ENCODE results near the gene SHISA2.

Gene SHISA2

GRCh38 chr13:26061256-26061655, 9.4 kb upstream of the SHISA2 start:
- no peak overlapping the region for H2AFZ ChIP-seq (ENCODE audit: low read depth, low read length, severe bottlenecking)
- H3K27me3 ChIP-seq (ENCODE audit: low read length) = no peaks in the 10 kb centered on the region
- no peaks in the 10 kb centered on the region for H4K20me1 ChIP-seq (ENCODE audit: low read depth, low read length)
- no peaks in the 10 kb centered on the region for H3K36me3 ChIP-seq (ENCODE audit: low read length)
- no peak overlapping the region for H3K27ac ChIP-seq (ENCODE audit: low read depth, low read length)
- H3F3A ChIP-seq (ENCODE audit: insufficient read depth) = no peaks in the 10 kb centered on the region
- H3K4me2 ChIP-seq (ENCODE audit: low read depth, low read length, poor library complexity, severe bottlenecking) = no peak overlapping the region
- TF ChIP-seq EZH2phosphoT487 (conservative IDR thresholded peaks at IDR 0.05; ENCODE audit: low read length) (no peak), CTCF (IDR thresholded peaks at IDR 0.05; ENCODE audit: insufficient read depth, low read length, poor library complexity, severe bottlenecking) (no peak)
- no peak overlapping the region for H3K9ac ChIP-seq (ENCODE audit: low read length)
- no peaks in the 10 kb centered on the region for H3K79me2 ChIP-seq (ENCODE audit: insufficient read depth, low read length)
- no peaks in the 10 kb centered on the region for H3K9me3 ChIP-seq (ENCODE audit: insufficient read depth, low read length)
- no peak overlapping the region for H3K4me3 ChIP-seq (ENCODE audit: insufficient read depth, low read length, poor library complexity, severe bottlenecking)
- no peaks in the 10 kb centered on the region for H3K9me2 ChIP-seq (replicated peaks; ENCODE audit: insufficient read depth, low read length)

DNA sequence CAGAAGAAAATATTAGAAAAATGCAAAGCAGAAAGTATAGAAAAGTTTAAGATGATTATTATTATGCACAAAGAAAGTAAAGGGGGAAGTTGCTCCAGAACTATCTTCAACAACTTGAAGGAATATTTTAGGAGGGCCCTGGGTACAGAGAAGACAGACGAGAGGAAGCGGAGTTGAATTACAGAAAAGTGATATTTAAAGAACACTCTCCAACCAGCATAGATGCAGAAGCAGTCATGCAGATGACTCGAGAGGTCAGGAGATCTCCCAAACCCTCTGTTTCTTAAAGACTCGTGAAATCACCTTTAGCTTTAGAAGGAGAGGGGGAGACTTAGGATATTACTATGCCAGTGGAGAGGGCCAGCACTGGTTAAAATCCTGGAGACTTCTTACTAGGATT, 8.5 kb upstream of the SHISA2 start:
- Histone ChIP-seq H3K27ac (ENCODE audit: low read depth, low read length) (no peak overlapping the region), H4K20me1 (ENCODE audit: low read depth, low read length) (no peaks in the 10 kb centered on the region), H3K4me2 (ENCODE audit: low read depth, low read length, poor library complexity, severe bottlenecking) (no peak overlapping the region), H3K36me3 (ENCODE audit: low read length) (no peaks in the 10 kb centered on the region), H3K79me2 (ENCODE audit: insufficient read depth, low read length) (no peaks in the 10 kb centered on the region), H3K9ac (ENCODE audit: low read length) (no peak overlapping the region), H2AFZ (ENCODE audit: low read depth, low read length, severe bottlenecking) (no peak overlapping the region), H3K27me3 (ENCODE audit: low read length) (no peaks in the 10 kb centered on the region), H3K9me2 (replicated peaks; ENCODE audit: insufficient read depth, low read length) (no peaks in the 10 kb centered on the region), H3K9me3 (ENCODE audit: insufficient read depth, low read length) (no peaks in the 10 kb centered on the region), H3K4me3 (ENCODE audit: insufficient read depth, low read length, poor library complexity, severe bottlenecking) (no peak overlapping the region), H3F3A (ENCODE audit: insufficient read depth) (no peaks in the 10 kb centered on the region)
- TF ChIP-seq CTCF (IDR thresholded peaks at IDR 0.05; ENCODE audit: insufficient read depth, low read length, poor library complexity, severe bottlenecking) (no peak), EZH2phosphoT487 (conservative IDR thresholded peaks at IDR 0.05; ENCODE audit: low read length) (no peak)

GRCh38 chr13:26058704-26059103, 6.9 kb upstream of the SHISA2 start:
- no peak overlapping the region for H2AFZ ChIP-seq (ENCODE audit: low read depth, low read length, severe bottlenecking)
- H3K4me3 ChIP-seq (ENCODE audit: insufficient read depth, low read length, poor library complexity, severe bottlenecking) = no peak overlapping the region
- H3K9me3 ChIP-seq (ENCODE audit: insufficient read depth, low read length) = no peaks in the 10 kb centered on the region
- H3K4me2 ChIP-seq (ENCODE audit: low read depth, low read length, poor library complexity, severe bottlenecking) = no peak overlapping the region
- no peaks in the 10 kb centered on the region for H3K9me2 ChIP-seq (replicated peaks; ENCODE audit: insufficient read depth, low read length)
- H4K20me1 ChIP-seq (ENCODE audit: low read depth, low read length) = no peaks in the 10 kb centered on the region
- no peak for TF ChIP-seq CTCF (IDR thresholded peaks at IDR 0.05; ENCODE audit: insufficient read depth, low read length, poor library complexity, severe bottlenecking)
- H3K9ac ChIP-seq (ENCODE audit: low read length) = no peak overlapping the region
- no peaks in the 10 kb centered on the region for H3F3A ChIP-seq (ENCODE audit: insufficient read depth)
- no peaks in the 10 kb centered on the region for H3K79me2 ChIP-seq (ENCODE audit: insufficient read depth, low read length)
- no peaks in the 10 kb centered on the region for H3K27me3 ChIP-seq (ENCODE audit: low read length)
- no peaks in the 10 kb centered on the region for H3K36me3 ChIP-seq (ENCODE audit: low read length)
- H3K27ac ChIP-seq (ENCODE audit: low read depth, low read length) = no peak overlapping the region

DNA sequence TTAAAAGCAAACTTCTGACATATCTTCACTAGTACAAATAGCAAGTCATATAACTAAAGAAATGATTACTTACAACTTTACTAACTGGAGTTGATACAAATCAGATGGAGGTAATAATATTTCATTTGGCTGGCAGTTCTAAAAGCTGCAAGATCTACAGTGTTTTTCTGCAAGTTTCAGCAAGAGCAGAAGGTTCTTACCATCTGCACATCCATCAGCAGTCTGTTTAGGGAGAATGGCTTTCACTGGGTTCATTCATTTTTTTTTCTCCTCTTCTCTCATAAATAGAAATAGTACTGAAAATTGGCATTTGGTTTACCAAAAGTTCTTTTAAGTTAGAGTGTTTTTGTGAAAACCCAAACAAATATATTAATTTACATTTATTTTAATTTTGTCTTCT, 3.1 kb upstream of the SHISA2 start:
- Histone ChIP-seq H3K9ac (ENCODE audit: low read length) (no peak overlapping the region), H3K27me3 (ENCODE audit: low read length) (no peaks in the 10 kb centered on the region), H2AFZ (ENCODE audit: low read depth, low read length, severe bottlenecking) (no peak overlapping the region), H3K79me2 (ENCODE audit: insufficient read depth, low read length) (no peaks in the 10 kb centered on the region), H3K4me2 (ENCODE audit: low read depth, low read length, poor library complexity, severe bottlenecking) (no peak overlapping the region), H3K9me2 (replicated peaks; ENCODE audit: insufficient read depth, low read length) (no peaks in the 10 kb centered on the region), H3K9me3 (ENCODE audit: insufficient read depth, low read length) (no peaks in the 10 kb centered on the region), H3K36me3 (ENCODE audit: low read length) (no peaks in the 10 kb centered on the region), H3F3A (ENCODE audit: insufficient read depth) (no peaks in the 10 kb centered on the region), H3K27ac (ENCODE audit: low read depth, low read length) (no peak overlapping the region), H4K20me1 (ENCODE audit: low read depth, low read length) (no peaks in the 10 kb centered on the region), H3K4me3 (ENCODE audit: insufficient read depth, low read length, poor library complexity, severe bottlenecking) (no peak overlapping the region)
- TF ChIP-seq CTCF (IDR thresholded peaks at IDR 0.05; ENCODE audit: insufficient read depth, low read length, poor library complexity, severe bottlenecking) = no peak
- no peak for TF ChIP-seq EZH2phosphoT487 (conservative IDR thresholded peaks at IDR 0.05; ENCODE audit: low read length)

Data from SU-DHL-6 (cell line).